Body of pancreas (tissue), 4 donors: Measurements from ENCODE around the gene AIM2. TPM values are rescaled to one million over a fixed set of nuclear protein-coding genes. Genes with fewer than 3 reads are reported as not detected.

ENCODE experiments used
- ATAC-seq: fragments of 150-250 bp; one replicate; pipeline ENCODE4 v1.9.1; 2016
- DNase-seq, 4 donors: peaks; one replicate each; pipeline ENCODE4 v3.0.0-alpha.2; 2019
- H3K27ac ChIP-seq, 4 donors: fragments of 200-600 bp; sonication (generic); 1 replicate in 3 of 4; 2 replicates in 1 of 4; pipeline versions ENCODE4 v1.5.1 to v1.6.1; 2016 to 2019; ENCODE audit warnings: mild to moderate bottlenecking in 1 of 4, mixed read lengths in 1 of 4, moderate library complexity in 1 of 4
- H3K27me3 ChIP-seq, 2 donors: fragments of 200-600 bp; sonication (generic); one replicate each; pipeline ENCODE4 v1.6.0; 2016; ENCODE audit warnings: mild to moderate bottlenecking in 1 of 2
- H3K36me3 ChIP-seq, 2 donors: fragments of 200-600 bp; sonication (generic); replicated peaks in 1 of 2; 2 replicates each; pipeline ENCODE4 v1.5.1; 2016; ENCODE audit warnings: low read depth in 2 of 2; ENCODE audit not compliant: insufficient read depth in 1 of 2
- H3K4me1 ChIP-seq: fragments of 200-600 bp; sonication (generic); one replicate; pipeline ENCODE4 v1.6.0; 2016
- H3K4me3 ChIP-seq, 2 donors: fragments of 200-600 bp; sonication (generic); 1 replicate in 1 of 2; 2 replicates in 1 of 2; pipeline ENCODE4 v1.5.1; 2016 to 2019
- H3K9me3 ChIP-seq, 3 donors: fragments of 200-600 bp; sonication (generic); 1 replicate in 2 of 3; 2 replicates in 1 of 3; pipeline ENCODE4 v1.5.1; 2016
- POLR2A ChIP-seq, 3 donors: fragments of 450-650 bp; IDR thresholded peaks; one replicate each; pipeline ENCODE4 v1.6.1; 2016; ENCODE audit warnings: antibody characterized with exemption in 3 of 3, mild to moderate bottlenecking in 2 of 3
- WGBS, 2 donors: methylation state at CpG; one replicate each; pipeline ENCODE4 v1.1.5; 2017; 5-methylcytosine and 5-hydroxymethylcytosine counted together
- intact Hi-C: fragments of 100-400 bp; cut with DNase I; formaldehyde crosslinking; loops from one replicate; pipeline ENCODE4 v1.15.1; 2023
- total RNA-seq, 2 donors: library from RNA; depleted of rRNA; stranded (reverse); fragments of >200 nt; gene quantifications; one replicate each; pipeline ENCODE4 v1.1.0, GENCODE V29; 2016
- TF ChIP-seq, protein P1 (sequence below), 7 experiments: fragments of 450-650 bp in 4 of 7; fragments of 200-600 bp in 3 of 7; sonication (generic) in 3 of 7; IDR thresholded peaks; one replicate each; pipeline ENCODE4 v1.5.1; 2016 to 2019; ENCODE audit warnings: antibody characterized with exemption in 7 of 7

AIM2 gene, protein sequence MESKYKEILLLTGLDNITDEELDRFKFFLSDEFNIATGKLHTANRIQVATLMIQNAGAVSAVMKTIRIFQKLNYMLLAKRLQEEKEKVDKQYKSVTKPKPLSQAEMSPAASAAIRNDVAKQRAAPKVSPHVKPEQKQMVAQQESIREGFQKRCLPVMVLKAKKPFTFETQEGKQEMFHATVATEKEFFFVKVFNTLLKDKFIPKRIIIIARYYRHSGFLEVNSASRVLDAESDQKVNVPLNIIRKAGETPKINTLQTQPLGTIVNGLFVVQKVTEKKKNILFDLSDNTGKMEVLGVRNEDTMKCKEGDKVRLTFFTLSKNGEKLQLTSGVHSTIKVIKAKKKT
- not detected for total RNA-seq

DNA sequence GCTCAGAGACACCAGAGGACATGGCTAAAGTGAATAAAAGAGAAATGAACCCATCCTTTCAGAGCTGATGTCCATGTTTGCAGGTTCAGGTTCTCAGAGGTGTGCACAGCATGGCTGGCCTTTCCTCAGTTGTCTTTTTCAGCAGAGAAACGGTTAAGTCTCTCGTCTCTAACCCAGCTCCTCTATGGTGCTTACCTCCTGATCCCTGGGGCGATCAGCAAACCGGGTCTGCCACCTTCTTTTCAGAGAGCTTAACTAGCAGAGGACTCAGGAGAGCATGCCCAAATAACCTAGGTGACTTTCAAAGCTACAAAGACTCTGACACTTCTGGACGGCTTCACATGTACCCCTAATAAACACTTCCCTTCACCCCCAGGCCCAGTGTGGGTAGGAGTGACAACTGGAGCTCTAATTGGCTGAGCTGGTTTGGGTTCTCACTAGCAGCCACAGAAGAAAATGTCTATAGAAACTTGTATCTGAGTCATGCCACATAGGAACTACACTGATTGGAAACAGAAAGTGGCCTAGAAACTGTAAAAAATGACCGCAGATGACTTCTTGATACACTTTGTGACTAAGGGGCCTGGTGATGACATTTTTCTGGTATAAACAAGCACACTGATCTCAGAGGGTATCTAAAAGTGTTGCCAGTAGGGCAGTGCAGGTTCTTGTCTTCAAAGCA, at the start of gene AIM2:
TSS of gene AIM2 (minus strand) at position 329 of the 682 bp plus-strand sequence. CDS start 3,267 bp downstream, outside the sequence.
- TF ChIP-seq, protein P1, sequence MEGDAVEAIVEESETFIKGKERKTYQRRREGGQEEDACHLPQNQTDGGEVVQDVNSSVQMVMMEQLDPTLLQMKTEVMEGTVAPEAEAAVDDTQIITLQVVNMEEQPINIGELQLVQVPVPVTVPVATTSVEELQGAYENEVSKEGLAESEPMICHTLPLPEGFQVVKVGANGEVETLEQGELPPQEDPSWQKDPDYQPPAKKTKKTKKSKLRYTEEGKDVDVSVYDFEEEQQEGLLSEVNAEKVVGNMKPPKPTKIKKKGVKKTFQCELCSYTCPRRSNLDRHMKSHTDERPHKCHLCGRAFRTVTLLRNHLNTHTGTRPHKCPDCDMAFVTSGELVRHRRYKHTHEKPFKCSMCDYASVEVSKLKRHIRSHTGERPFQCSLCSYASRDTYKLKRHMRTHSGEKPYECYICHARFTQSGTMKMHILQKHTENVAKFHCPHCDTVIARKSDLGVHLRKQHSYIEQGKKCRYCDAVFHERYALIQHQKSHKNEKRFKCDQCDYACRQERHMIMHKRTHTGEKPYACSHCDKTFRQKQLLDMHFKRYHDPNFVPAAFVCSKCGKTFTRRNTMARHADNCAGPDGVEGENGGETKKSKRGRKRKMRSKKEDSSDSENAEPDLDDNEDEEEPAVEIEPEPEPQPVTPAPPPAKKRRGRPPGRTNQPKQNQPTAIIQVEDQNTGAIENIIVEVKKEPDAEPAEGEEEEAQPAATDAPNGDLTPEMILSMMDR (IDR thresholded peaks at IDR 0.05), result no peak
- TF ChIP-seq POLR2A (IDR thresholded peaks at IDR 0.05), result no peak
- Histone ChIP-seq H3K4me1 (no peaks in the 10 kb centered on the region), H3K9me3 (no peaks in the 10 kb centered on the region), H3K4me3 (no peak within 1 kb of the TSS), H3K36me3 (no peaks in the 10 kb centered on the region), H3K27me3 (no peaks in the 10 kb centered on the region), H3K27ac (peak within 1 kb of the TSS in 1 of 4 donors; percentile 31)
- ATAC-seq (no peak), DNase-seq (peak in 1 of 4 donors; percentile 8)
- 51 to 58% methylated on average over 6 of the region's 6 CpGs for WGBS, 2 donors
- intact Hi-C loops, result no loop called here

DNA sequence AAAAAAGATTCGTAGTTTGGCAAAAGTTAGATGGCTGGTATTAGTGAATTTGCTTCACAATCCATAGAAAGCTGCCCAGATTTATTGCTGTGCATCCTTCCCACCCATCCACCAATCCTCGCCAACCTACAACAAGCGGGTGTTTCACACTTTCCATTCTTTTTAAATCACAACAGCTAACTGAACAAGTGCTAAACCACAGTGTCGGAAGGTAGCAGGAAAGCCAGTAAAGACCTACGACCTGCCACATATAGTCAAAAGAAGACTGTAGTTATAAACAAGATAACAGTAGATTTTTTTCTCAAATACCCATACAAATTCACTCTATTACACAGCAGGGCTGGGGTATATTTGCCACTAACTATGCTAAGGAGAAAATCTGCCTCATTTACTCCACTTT, 47.0 kb upstream of the AIM2 start:
- no peak for DNase-seq
- 73 to 85% methylated on average over 5 of the region's 5 CpGs for WGBS, 2 donors
- no peak for ATAC-seq
- H3K4me1 ChIP-seq, result no peaks in the 10 kb centered on the region
- no peaks in the 10 kb centered on the region for H3K27me3 ChIP-seq
- no peak overlapping the region for H3K27ac ChIP-seq
- TF ChIP-seq, protein P1 (IDR thresholded peaks at IDR 0.05), result no peak
- no peak for TF ChIP-seq POLR2A (IDR thresholded peaks at IDR 0.05)
- H3K36me3 ChIP-seq, result no peaks in the 10 kb centered on the region
- H3K9me3 ChIP-seq, result no peaks in the 10 kb centered on the region
- H3K4me3 ChIP-seq, result no peak overlapping the region
- intact Hi-C loops, result no loop called here

DNA sequence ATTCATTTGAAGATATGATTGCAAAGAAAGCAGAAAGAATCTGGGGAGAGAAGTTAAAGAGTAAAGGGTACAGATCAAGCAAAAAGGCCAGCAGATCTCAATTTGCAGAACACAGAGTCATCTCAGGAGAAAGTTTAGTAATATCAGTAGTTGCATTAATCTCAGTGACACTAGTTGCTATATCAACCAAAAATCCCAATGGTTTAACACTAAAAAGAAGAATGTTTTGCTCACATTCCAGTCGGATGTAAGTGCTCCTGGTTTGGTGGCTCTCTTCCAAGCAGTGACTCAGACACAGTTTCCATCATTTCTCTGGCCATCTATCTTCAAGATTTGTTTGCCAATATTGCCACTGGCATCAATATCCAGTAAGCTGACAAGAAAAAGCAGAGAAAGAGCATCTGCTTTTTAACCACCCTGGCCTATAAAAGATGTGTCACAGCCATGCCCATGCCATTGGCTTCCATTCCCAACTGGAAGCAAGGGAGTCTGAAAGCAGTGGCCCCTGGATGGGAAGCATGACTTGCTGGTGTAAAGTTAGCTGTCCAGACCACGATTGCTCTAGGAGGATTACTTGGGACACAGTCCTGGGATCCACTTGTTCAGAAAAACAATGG, 45.5 kb upstream of the AIM2 start:
- H3K4me1 ChIP-seq, result no peaks in the 10 kb centered on the region
- H3K36me3 ChIP-seq, result no peaks in the 10 kb centered on the region
- no peak for DNase-seq
- intact Hi-C loops, result no loop called here
- no peaks in the 10 kb centered on the region for H3K9me3 ChIP-seq
- no peak for ATAC-seq
- H3K27me3 ChIP-seq, result no peaks in the 10 kb centered on the region
- no peak overlapping the region for H3K27ac ChIP-seq
- WGBS, 2 donors, result 24 to 31% methylated on average over 2 of the region's 2 CpGs
- no peak overlapping the region for H3K4me3 ChIP-seq
- TF ChIP-seq, protein P1 (IDR thresholded peaks at IDR 0.05), result no peak
- TF ChIP-seq POLR2A (IDR thresholded peaks at IDR 0.05), result no peak

DNA sequence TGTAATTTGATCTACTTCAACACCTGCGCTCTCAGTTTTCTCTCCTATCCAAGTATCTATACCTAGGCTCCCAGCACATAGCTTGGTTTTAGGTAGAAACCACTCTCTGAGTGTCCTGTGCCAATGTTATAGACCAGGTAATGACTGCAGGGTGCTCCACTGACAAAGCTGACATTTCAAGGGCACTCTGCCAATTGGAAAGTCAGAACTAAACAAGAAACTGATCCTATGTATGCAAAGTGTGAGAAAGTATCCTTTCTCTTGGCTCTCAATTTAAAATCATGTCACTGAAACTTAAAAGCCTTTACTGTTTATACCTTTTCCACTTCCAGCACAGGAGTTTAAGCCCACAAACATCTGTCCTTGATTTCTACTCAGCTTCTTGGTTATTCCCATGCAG, 45.0 kb upstream of the AIM2 start:
- ATAC-seq (no peak), DNase-seq (no peak)
- no peaks in the 10 kb centered on the region for H3K4me1 ChIP-seq
- H3K9me3 ChIP-seq, result no peaks in the 10 kb centered on the region
- no peak for TF ChIP-seq POLR2A (IDR thresholded peaks at IDR 0.05)
- TF ChIP-seq, protein P1 (IDR thresholded peaks at IDR 0.05), result no peak
- 63 to 67% methylated on average over 1 of the region's 1 CpG for WGBS, 2 donors
- no peaks in the 10 kb centered on the region for H3K27me3 ChIP-seq
- intact Hi-C loops, result no loop called here
- no peak overlapping the region for H3K27ac ChIP-seq
- H3K4me3 ChIP-seq, result no peak overlapping the region
- H3K36me3 ChIP-seq, result no peaks in the 10 kb centered on the region
